ENCODE data around the gene MRPS22.
"Not testable (repeated sequence)": the region's sequence is repeated elsewhere in the genome, so short reads cannot be mapped to it uniquely, and the experiment has no call there.

Gene MRPS22

GRCh38 chr3:139334675-139335074 lies 9.1 kb upstream of the MRPS22 start:
- DNase-seq (ENCODE audit: low spot score in 2 of 2): not testable (repeated sequence)

DNA sequence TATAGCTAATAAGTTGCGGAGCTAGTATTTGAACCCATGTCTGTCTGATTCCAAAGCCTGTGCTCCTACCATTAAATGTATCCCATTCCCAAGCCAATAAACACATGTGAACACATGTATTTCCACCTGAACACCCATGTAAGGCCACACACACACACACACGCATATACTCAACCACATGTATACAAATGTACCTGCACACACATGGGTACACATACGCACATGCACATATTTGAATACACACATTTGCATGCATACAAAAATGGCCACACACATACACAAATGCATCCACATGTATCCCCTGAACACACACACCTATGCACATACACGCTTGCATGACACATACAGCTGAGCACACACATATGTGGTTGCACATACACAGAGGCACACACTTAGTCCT lies 5.4 kb upstream of the MRPS22 start:
- Histone ChIP-seq H3K27me3 (ENCODE audit: low read depth) (0 out of 2 replicates have a peak, but pooled peaks cover 3% of the 10 kb centered on the region), H3K4me3 (no peak overlapping the region), H3K9me3 (no peaks in the 10 kb centered on the region), H3K4me1 (peaks cover 5% of the 10 kb centered on the region), H3K36me3 (replicated peaks) (no peaks in the 10 kb centered on the region)
- DNase-seq (ENCODE audit: low spot score in 2 of 2): no peak
- in situ Hi-C loops (cut with MboI; ENCODE audit: low sequenced_read_pairs): no loop called here

More at GRCh38 chr3:139334675-139335074, 9.1 kb upstream of the MRPS22 start:
- H3K9me3 ChIP-seq; H3K4me3 ChIP-seq; in situ Hi-C loops (cut with MboI; ENCODE audit: low sequenced_read_pairs); H3K36me3 ChIP-seq (replicated peaks); H3K4me1 ChIP-seq: not testable (repeated sequence)
- peaks cover 13% of the 10 kb centered on the region for H3K27me3 ChIP-seq (ENCODE audit: low read depth)

DNA sequence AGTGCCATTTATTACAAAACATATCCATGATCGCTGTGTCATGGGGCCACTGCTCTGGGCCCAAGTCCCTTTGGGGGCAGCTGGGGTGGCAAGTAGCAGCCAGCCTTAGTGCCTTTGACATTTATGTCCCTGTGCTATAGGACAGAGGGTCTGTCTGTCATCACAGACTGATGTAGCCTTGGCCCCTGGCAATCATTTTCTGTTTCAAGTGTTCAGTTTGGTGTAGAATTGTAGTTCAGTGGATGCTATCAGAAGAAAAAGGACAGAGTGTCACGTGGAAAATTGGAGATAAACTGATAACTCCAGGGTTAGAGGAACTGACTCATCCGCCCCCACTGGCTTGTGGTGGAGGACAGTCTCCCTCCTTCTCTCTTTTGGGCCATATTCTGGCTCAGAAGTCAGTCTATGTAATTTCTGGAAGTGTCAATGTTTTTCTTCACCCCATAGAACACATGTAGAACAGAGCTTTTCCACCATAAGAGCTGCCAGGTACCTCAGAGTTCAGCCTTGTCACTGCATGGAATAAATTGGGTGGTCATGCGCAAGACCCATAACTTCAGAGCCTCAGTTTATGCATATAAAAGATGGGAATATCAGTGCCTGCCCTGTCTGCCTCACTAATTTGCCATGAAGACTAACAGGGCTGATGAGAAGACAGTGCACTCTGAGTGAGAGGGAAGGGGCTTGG lies 4.5 kb upstream of the MRPS22 start:
- no peaks in the 10 kb centered on the region for H3K36me3 ChIP-seq (replicated peaks)
- no peak overlapping the region for H3K4me3 ChIP-seq
- in situ Hi-C loops (cut with MboI; ENCODE audit: low sequenced_read_pairs): no loop called here
- no peaks in the 10 kb centered on the region for H3K9me3 ChIP-seq
- H3K27me3 ChIP-seq (ENCODE audit: low read depth): 0 out of 2 replicates have a peak, but pooled peaks cover 3% of the 10 kb centered on the region
- H3K4me1 ChIP-seq: peaks cover 5% of the 10 kb centered on the region
- DNase-seq (ENCODE audit: low spot score in 2 of 2): no peak

DNA sequence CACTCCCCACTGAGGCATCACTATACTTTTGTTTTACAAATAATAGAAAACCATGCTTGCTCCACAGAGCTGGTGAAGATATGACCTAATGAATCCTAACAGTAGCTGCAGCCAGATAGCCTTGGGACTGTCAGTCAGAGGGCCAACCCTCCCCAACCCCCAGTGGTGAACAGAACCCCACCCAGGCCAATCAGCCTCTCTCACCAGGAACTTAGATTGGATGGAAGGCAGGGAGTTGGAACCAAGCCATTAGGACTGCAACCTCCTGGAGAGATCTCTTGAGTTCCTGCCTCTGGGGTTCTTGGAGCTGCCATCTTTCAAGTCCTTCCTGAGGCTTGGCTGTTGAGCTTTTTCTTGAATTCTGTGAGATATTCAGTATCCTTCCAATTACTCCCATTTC lies 3.0 kb upstream of the MRPS22 start:
- no peak for DNase-seq (ENCODE audit: low spot score in 2 of 2)
- in situ Hi-C loops (cut with MboI; ENCODE audit: low sequenced_read_pairs): no loop called here
- H3K36me3 ChIP-seq (replicated peaks): no peaks in the 10 kb centered on the region
- H3K9me3 ChIP-seq: no peaks in the 10 kb centered on the region
- H3K4me3 ChIP-seq: no peak overlapping the region
- peaks cover 5% of the 10 kb centered on the region for H3K4me1 ChIP-seq
- H3K27me3 ChIP-seq (ENCODE audit: low read depth): 0 out of 2 replicates have a peak, but pooled peaks cover 3% of the 10 kb centered on the region

- Histone ChIP-seq H3K36me3 (replicated peaks) (peaks cover 7% of the 10 kb centered on the region), H3K27me3 (ENCODE audit: low read depth) (0 out of 2 replicates have a peak, but pooled peaks cover 3% of the 10 kb centered on the region), H3K4me1 (peaks cover 5% of the 10 kb centered on the region), H3K9me3 (no peaks in the 10 kb centered on the region), H3K4me3 (no peak overlapping the region)
- in situ Hi-C loops (cut with MboI; ENCODE audit: low sequenced_read_pairs): no loop called here
- no peak for DNase-seq (ENCODE audit: low spot score in 2 of 2)
These were observed 1.8 kb upstream of the MRPS22 start for GRCh38 chr3:139342054-139342453.

DNA sequence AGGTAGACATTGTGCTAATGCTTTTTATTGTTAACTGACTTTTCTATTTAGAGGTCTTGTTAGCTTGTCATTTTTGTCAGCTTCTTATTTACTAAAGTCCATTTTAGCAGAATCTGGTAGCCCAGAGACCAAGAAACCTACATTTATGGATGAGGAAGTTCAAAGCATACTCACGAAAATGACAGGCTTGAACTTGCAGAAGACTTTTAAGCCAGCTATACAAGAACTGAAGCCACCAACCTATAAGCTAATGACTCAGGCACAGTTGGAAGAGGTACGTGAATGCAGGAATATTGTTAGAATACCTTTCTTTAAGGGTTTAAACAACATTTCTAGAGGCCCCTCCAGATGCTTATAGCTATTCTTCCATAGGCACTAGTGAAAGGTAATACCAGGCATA lies 3.0 kb downstream of the MRPS22 start:
- in situ Hi-C loops (cut with MboI; ENCODE audit: low sequenced_read_pairs): no loop called here
- no peak overlapping the region for H3K4me3 ChIP-seq

GRCh38 chr3:139353920-139354556 lies 10.2 kb downstream of the MRPS22 start:
- peak; percentile 46 to 67 for DNase-seq (ENCODE audit: low spot score in 2 of 2)
- Histone ChIP-seq H3K4me3 (no peak overlapping the region), H3K27me3 (ENCODE audit: low read depth) (no peaks in the 10 kb centered on the region), H3K4me1 (no peaks in the 10 kb centered on the region), H3K36me3 (replicated peaks) (peaks cover 75% of the 10 kb centered on the region), H3K9me3 (no peaks in the 10 kb centered on the region)
- in situ Hi-C loops (cut with MboI; ENCODE audit: low sequenced_read_pairs): no loop called here

More for the DNA sequence above, 3.0 kb downstream of the MRPS22 start:
- Histone ChIP-seq H3K4me1 (peaks cover 5% of the 10 kb centered on the region), H3K9me3 (no peaks in the 10 kb centered on the region), H3K27me3 (ENCODE audit: low read depth) (no peaks in the 10 kb centered on the region), H3K36me3 (replicated peaks) (peaks cover 41% of the 10 kb centered on the region)
- no peak for DNase-seq (ENCODE audit: low spot score in 2 of 2)

DNA sequence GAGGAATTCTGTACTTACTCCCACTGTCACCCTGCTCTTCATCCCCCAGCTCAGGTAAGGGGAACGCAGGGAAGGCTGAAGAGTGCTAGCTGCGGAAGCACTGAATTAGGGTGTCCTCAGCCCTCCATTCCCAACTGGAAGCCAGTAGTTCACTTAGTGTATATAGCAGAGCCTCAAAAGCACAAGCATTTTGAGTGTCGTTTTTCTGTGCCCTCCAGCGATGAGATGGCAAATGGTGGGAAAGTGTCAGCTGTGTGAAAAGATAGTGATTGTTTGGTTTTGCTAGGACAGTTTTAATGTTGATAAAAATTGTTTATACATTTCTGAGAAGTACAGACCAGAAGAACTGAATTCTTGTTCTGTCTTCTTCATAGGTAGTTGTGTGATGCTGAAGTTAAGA lies 10.8 kb downstream of the MRPS22 start:
- H3K4me3 ChIP-seq: no peak overlapping the region
- no peaks in the 10 kb centered on the region for H3K27me3 ChIP-seq (ENCODE audit: low read depth)
- DNase-seq (ENCODE audit: low spot score in 2 of 2): no peak
- H3K9me3 ChIP-seq: no peaks in the 10 kb centered on the region
- H3K36me3 ChIP-seq (replicated peaks): peaks cover 77% of the 10 kb centered on the region
- in situ Hi-C loops (cut with MboI; ENCODE audit: low sequenced_read_pairs): no loop called here
- no peaks in the 10 kb centered on the region; the same call in 1 of the 2 replicates for H3K4me1 ChIP-seq

- Histone ChIP-seq H3K4me3 (no peak overlapping the region), H3K9me3 (no peaks in the 10 kb centered on the region), H3K4me1 (no peaks in the 10 kb centered on the region; the same call in 1 of the 2 replicates), H3K36me3 (replicated peaks) (peaks cover 83% of the 10 kb centered on the region), H3K27me3 (ENCODE audit: low read depth) (no peaks in the 10 kb centered on the region)
- no peak for DNase-seq (ENCODE audit: low spot score in 2 of 2)
- in situ Hi-C loops (cut with MboI; ENCODE audit: low sequenced_read_pairs): no loop called here
These were observed 11.7 kb downstream of the MRPS22 start for GRCh38 chr3:139355476-139355875.

- DNase-seq (ENCODE audit: low spot score in 2 of 2): no peak
- Histone ChIP-seq H3K9me3 (no peaks in the 10 kb centered on the region), H3K27me3 (ENCODE audit: low read depth) (no peaks in the 10 kb centered on the region), H3K4me1 (no peaks in the 10 kb centered on the region; the same call in 1 of the 2 replicates), H3K36me3 (replicated peaks) (peaks cover 83% of the 10 kb centered on the region), H3K4me3 (no peak overlapping the region)
- in situ Hi-C loops (cut with MboI; ENCODE audit: low sequenced_read_pairs): no loop called here
These were observed 12.1 kb downstream of the MRPS22 start for GRCh38 chr3:139355891-139356290.

DNA sequence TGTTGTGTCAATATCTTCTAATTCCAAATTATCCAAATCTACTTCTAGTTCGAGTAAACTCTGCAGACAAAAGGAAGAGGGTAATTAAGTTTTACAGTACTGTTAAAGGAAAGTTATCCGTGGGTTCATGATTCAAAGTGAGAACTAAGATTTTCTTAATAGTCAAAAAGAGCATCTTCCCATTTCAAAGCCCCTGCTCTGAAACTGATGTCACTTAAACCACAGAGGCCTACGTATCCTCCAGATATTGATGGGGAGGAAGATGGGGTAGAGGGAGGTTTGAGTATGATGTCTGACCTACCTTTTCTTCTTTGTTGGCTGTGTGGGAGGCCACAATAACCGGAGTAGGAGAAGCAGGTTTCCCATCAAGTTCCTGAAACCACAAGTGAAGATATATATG lies 14.1 kb downstream of the MRPS22 start:
- no peaks in the 10 kb centered on the region; the same call in 1 of the 2 replicates for H3K4me1 ChIP-seq
- in situ Hi-C loops (cut with MboI; ENCODE audit: low sequenced_read_pairs): no loop called here
- H3K27me3 ChIP-seq (ENCODE audit: low read depth): no peaks in the 10 kb centered on the region
- peaks cover 94% of the 10 kb centered on the region for H3K36me3 ChIP-seq (replicated peaks)
- no peaks in the 10 kb centered on the region for H3K9me3 ChIP-seq
- H3K4me3 ChIP-seq: no peak overlapping the region
- no peak for DNase-seq (ENCODE audit: low spot score in 2 of 2)

GRCh38 chr3:139358841-139359562 lies 15.2 kb downstream of the MRPS22 start:
- H3K4me1 ChIP-seq: no peaks in the 10 kb centered on the region; the same call in 1 of the 2 replicates
- peak; percentile 3 to 11 for DNase-seq (ENCODE audit: low spot score in 2 of 2)
- no peaks in the 10 kb centered on the region for H3K27me3 ChIP-seq (ENCODE audit: low read depth)
- no peaks in the 10 kb centered on the region for H3K9me3 ChIP-seq
- H3K4me3 ChIP-seq: no peak overlapping the region
- in situ Hi-C loops (cut with MboI; ENCODE audit: low sequenced_read_pairs): no loop called here
- peaks cover 98% of the 10 kb centered on the region for H3K36me3 ChIP-seq (replicated peaks)

- no peak for DNase-seq (ENCODE audit: low spot score in 2 of 2)
- Histone ChIP-seq H3K4me3 (no peak overlapping the region), H3K27me3 (ENCODE audit: low read depth) (no peaks in the 10 kb centered on the region), H3K4me1 (no peaks in the 10 kb centered on the region; the same call in 1 of the 2 replicates), H3K9me3 (no peaks in the 10 kb centered on the region), H3K36me3 (replicated peaks) (peaks cover 97% of the 10 kb centered on the region)
- in situ Hi-C loops (cut with MboI; ENCODE audit: low sequenced_read_pairs): no loop called here
These were observed 17.5 kb downstream of the MRPS22 start for GRCh38 chr3:139361276-139361675.

GRCh38 chr3:139364549-139364948 lies 20.7 kb downstream of the MRPS22 start:
- Histone ChIP-seq H3K36me3 (replicated peaks) (peaks cover 93% of the 10 kb centered on the region), H3K27me3 (ENCODE audit: low read depth) (no peaks in the 10 kb centered on the region), H3K9me3 (no peaks in the 10 kb centered on the region), H3K4me1 (no peaks in the 10 kb centered on the region), H3K4me3 (no peak overlapping the region)
- in situ Hi-C loops (cut with MboI; ENCODE audit: low sequenced_read_pairs): no loop called here
- DNase-seq (ENCODE audit: low spot score in 2 of 2): no peak
